ENCODE results near the gene CHST12.

- TF ChIP-seq CTCF (conservative IDR thresholded peaks at IDR 0.05; ENCODE audit: low read depth, low read length) (no peak), POLR2A (IDR thresholded peaks at IDR 0.05; ENCODE audit: low read depth, low read length) (no peak), RAD21 (IDR thresholded peaks at IDR 0.05; ENCODE audit: low read length) (no peak), CHD1 (IDR thresholded peaks at IDR 0.05; ENCODE audit: low read depth, low read length) (no peak), ELK1 (IDR thresholded peaks at IDR 0.05; ENCODE audit: borderline replicate concordance, low read depth, low read length) (no peak), RCOR1 (IDR thresholded peaks at IDR 0.05; ENCODE audit: insufficient replicate concordance, low read length) (no peak), MAZ (IDR thresholded peaks at IDR 0.05; ENCODE audit: borderline replicate concordance, low read depth, low read length) (no peak), CEBPB (IDR thresholded peaks at IDR 0.05; ENCODE audit: low read depth, low read length) (no peak), BHLHE40 (IDR thresholded peaks at IDR 0.05; ENCODE audit: low read depth, low read length) (no peak), USF2 (IDR thresholded peaks at IDR 0.05; ENCODE audit: low read depth, low read length) (no peak), NFE2L2 (IDR thresholded peaks at IDR 0.05; ENCODE audit: low read depth, low read length) (no peak), RFX5 (IDR thresholded peaks at IDR 0.05; ENCODE audit: low read depth, low read length) (no peak), FOS (IDR thresholded peaks at IDR 0.05; ENCODE audit: low read depth, low read length) (no peak), SMC3 (IDR thresholded peaks at IDR 0.05; ENCODE audit: low read depth, low read length) (no peak)
Measured at GRCh38 chr7:2461268-2462026, 58.0 kb downstream of the CHST12 start.

Data from IMR-90 (cell line).